ENCODE measurements around the gene SLC9C2. TPM values are rescaled to one million over a fixed set of nuclear protein-coding genes. Genes with fewer than 3 reads are reported as not detected.

SLC9C2 gene
- total RNA-seq, 1 experiment from 2014 or later: not detected

- intact Hi-C loops (cut with micrococcal nuclease): loop anchor here (2.0 kb wide), 1 partner anchor 27 kb away; no protein-coding TSS in a partner anchor
- BruUV-seq (replicated peaks): no TSS peak
- DNase-seq (ENCODE audit: unreplicated experiment): peak; percentile 25
- ChIA-PET CTCF (interaction anchor here (1.0 to 7.4 kb wide), 5 partner anchors 9 to 345 kb away, joined by 3 to 73 read pairs (median 10); partner anchors contain the start of genes CENPL, DARS2 and KLHL20), POLR2A (interaction anchor here (0.7 to 5.1 kb wide), 10 partner anchors 10 to 409 kb away, joined by 3 to 181 read pairs (median 38); partner anchors contain the start of gene KLHL20)
- H3K4me1 Mint-ChIP-seq (ENCODE audit: insufficient read depth, unreplicated experiment): peaks cover 53% of the 10 kb centered on the region
- no peak for TF ChIP-seq CTCF (IDR thresholded peaks at IDR 0.05; ENCODE audit: unreplicated experiment)
- peak overlapping the region; percentile 99 for H3K27ac Mint-ChIP-seq (ENCODE audit: low read depth, unreplicated experiment)
- H3K36me3 Mint-ChIP-seq (ENCODE audit: insufficient read depth, unreplicated experiment): peaks cover 54% of the 10 kb centered on the region
- peak overlapping the region; percentile 97 for H3K4me3 Mint-ChIP-seq (ENCODE audit: unreplicated experiment)
- no peaks in the 10 kb centered on the region for H3K9me3 Mint-ChIP-seq (ENCODE audit: unreplicated experiment)
- no peaks in the 10 kb centered on the region for H3K27me3 Mint-ChIP-seq (ENCODE audit: insufficient read depth, unreplicated experiment)
Measured at GRCh38 chr1:173479649-173480048, 123.2 kb downstream of the SLC9C2 start.

GRCh38 chr1:173478094-173478674 lies 124.7 kb downstream of the SLC9C2 start:
- H3K36me3 Mint-ChIP-seq (ENCODE audit: insufficient read depth, unreplicated experiment): peaks cover 40% of the 10 kb centered on the region
- H3K4me1 Mint-ChIP-seq (ENCODE audit: insufficient read depth, unreplicated experiment): peaks cover 67% of the 10 kb centered on the region
- no peaks in the 10 kb centered on the region for H3K27me3 Mint-ChIP-seq (ENCODE audit: insufficient read depth, unreplicated experiment)
- intact Hi-C loops (cut with micrococcal nuclease): loop anchor here (1.0 to 2.0 kb wide), 3 partner anchors 29 to 346 kb away; partner anchors contain the start of genes CENPL and DARS2
- H3K27ac Mint-ChIP-seq (ENCODE audit: low read depth, unreplicated experiment): peak overlapping the region; percentile 99
- CTCF ChIA-PET: interaction anchor here (0.5 to 7.4 kb wide), 21 partner anchors 10 to 737 kb away, joined by 3 to 73 read pairs (median 4); partner anchors contain the start of genes CENPL, DARS2 and KLHL20
- H3K4me3 Mint-ChIP-seq (ENCODE audit: unreplicated experiment): peak overlapping the region; percentile 97
- POLR2A ChIA-PET: interaction anchor here (0.7 to 5.1 kb wide), 53 partner anchors 12 to 946 kb away, joined by 3 to 181 read pairs (median 5); partner anchors contain the start of genes CENPL, DARS2, GAS5 and KLHL20
- TF ChIP-seq CTCF (IDR thresholded peaks at IDR 0.05; ENCODE audit: unreplicated experiment): no peak
- H3K9me3 Mint-ChIP-seq (ENCODE audit: unreplicated experiment): no peaks in the 10 kb centered on the region
- peak; percentile 96 for DNase-seq (ENCODE audit: unreplicated experiment)
- BruUV-seq (replicated peaks): TSS peak; percentile 40

- intact Hi-C loops (cut with micrococcal nuclease): loop anchor here (1.0 to 2.0 kb wide), 5 partner anchors 29 to 733 kb away; partner anchors contain the start of genes CENPL, DARS2 and KLHL20
- no peak for TF ChIP-seq CTCF (IDR thresholded peaks at IDR 0.05; ENCODE audit: unreplicated experiment)
- H3K36me3 Mint-ChIP-seq (ENCODE audit: insufficient read depth, unreplicated experiment): peaks cover 33% of the 10 kb centered on the region
- DNase-seq (ENCODE audit: unreplicated experiment): peak; percentile 76
- H3K9me3 Mint-ChIP-seq (ENCODE audit: unreplicated experiment): no peaks in the 10 kb centered on the region
- no peaks in the 10 kb centered on the region for H3K27me3 Mint-ChIP-seq (ENCODE audit: insufficient read depth, unreplicated experiment)
- CTCF ChIA-PET: interaction anchor here (0.5 to 7.4 kb wide), 18 partner anchors 25 to 736 kb away, joined by 3 to 73 read pairs (median 4); partner anchors contain the start of genes CENPL, DARS2 and KLHL20
- no TSS peak for BruUV-seq (replicated peaks)
- H3K4me3 Mint-ChIP-seq (ENCODE audit: unreplicated experiment): peak within 1 kb of the TSS; percentile 97
- POLR2A ChIA-PET: interaction anchor here (0.6 to 5.1 kb wide), 61 partner anchors 11 to 1735 kb away, joined by 3 to 181 read pairs (median 5); partner anchors contain the start of genes CENPL, DARS2, GAS5 and KLHL20
- peaks cover 69% of the 10 kb centered on the region for H3K4me1 Mint-ChIP-seq (ENCODE audit: insufficient read depth, unreplicated experiment)
- peak within 1 kb of the TSS; percentile 99 for H3K27ac Mint-ChIP-seq (ENCODE audit: low read depth, unreplicated experiment)
Measured at GRCh38 chr1:173477286-173478093, 125.4 kb downstream of the SLC9C2 start, which contains the start of gene PRDX6. TSS of gene PRDX6 (plus strand) at chr1:173477335. CDS start at chr1:173477398, 63 bp downstream.
